ENCODE results near the gene MADCAM1. TPM values are rescaled to one million over a fixed set of nuclear protein-coding genes. Genes with fewer than 3 reads are reported as not detected.

The MADCAM1 gene
- total RNA-seq, 1 donor from 2014 or later: not detected

- peaks cover 23% of the 10 kb centered on the region for H3K27me3 ChIP-seq
- H3K27me3 Mint-ChIP-seq (ENCODE audit: insufficient read depth, low read depth): peaks cover 10% of the 10 kb centered on the region
- DNase-seq (ENCODE audit: low spot score): no peak
- H3K4me3 Mint-ChIP-seq: no peak overlapping the region
- H3K36me3 Mint-ChIP-seq: no peaks in the 10 kb centered on the region
- H4K20me1 ChIP-seq (ENCODE audit: low read depth): no peaks in the 10 kb centered on the region
- no peak overlapping the region for H3K9ac ChIP-seq
- no peak overlapping the region for H3K4me2 ChIP-seq
- no peak overlapping the region for H3K4me3 ChIP-seq
- H3K27ac ChIP-seq: no peak overlapping the region
- peaks cover 9% of the 10 kb centered on the region for H3F3A ChIP-seq (ENCODE audit: low read depth)
- no peak overlapping the region for H2AFZ ChIP-seq (replicated peaks)
- H3K4me1 Mint-ChIP-seq: peaks cover 3% of the 10 kb centered on the region
- peaks cover 3% of the 10 kb centered on the region for H3K4me1 ChIP-seq
- no peaks in the 10 kb centered on the region for H3K36me3 ChIP-seq
- no peak overlapping the region for H3K27ac Mint-ChIP-seq
- H3K9me3 Mint-ChIP-seq: peaks cover 6% of the 10 kb centered on the region
- H3K79me2 ChIP-seq (ENCODE audit: low read depth): no peaks in the 10 kb centered on the region
- TF ChIP-seq EZH2phosphoT487 (IDR thresholded peaks at IDR 0.05) (no peak), EZH2 (IDR thresholded peaks at IDR 0.05) (no peak), CTCF (IDR thresholded peaks at IDR 0.05) (no peak)
- H3K9me3 ChIP-seq (ENCODE audit: low read depth): no peaks in the 10 kb centered on the region
These were observed 31.1 kb upstream of the MADCAM1 start for GRCh38 chr19:465056-465816.

GRCh38 chr19:467554-467953, 28.7 kb upstream of the MADCAM1 start:
- H3K9me3 Mint-ChIP-seq: peaks cover 6% of the 10 kb centered on the region
- H2AFZ ChIP-seq (replicated peaks): no peak overlapping the region
- H3K4me3 Mint-ChIP-seq: no peak overlapping the region
- H3K27ac ChIP-seq: no peak overlapping the region
- H4K20me1 ChIP-seq (ENCODE audit: low read depth): no peaks in the 10 kb centered on the region
- peaks cover 4% of the 10 kb centered on the region for H3K27me3 ChIP-seq
- H3K27ac Mint-ChIP-seq: no peak overlapping the region
- no peak for DNase-seq (ENCODE audit: low spot score)
- H3K9me3 ChIP-seq (ENCODE audit: low read depth): no peaks in the 10 kb centered on the region
- H3K4me1 Mint-ChIP-seq: peaks cover 5% of the 10 kb centered on the region
- H3K27me3 Mint-ChIP-seq (ENCODE audit: insufficient read depth, low read depth): peaks cover 11% of the 10 kb centered on the region
- no peak overlapping the region for H3K4me2 ChIP-seq
- H3K36me3 Mint-ChIP-seq: no peaks in the 10 kb centered on the region
- H3F3A ChIP-seq (ENCODE audit: low read depth): peaks cover 9% of the 10 kb centered on the region
- H3K4me1 ChIP-seq: peaks cover 6% of the 10 kb centered on the region
- no peaks in the 10 kb centered on the region for H3K79me2 ChIP-seq (ENCODE audit: low read depth)
- H3K36me3 ChIP-seq: no peaks in the 10 kb centered on the region
- H3K4me3 ChIP-seq: no peak overlapping the region
- no peak for TF ChIP-seq CTCF (IDR thresholded peaks at IDR 0.05)
- TF ChIP-seq EZH2phosphoT487 (IDR thresholded peaks at IDR 0.05): no peak
- TF ChIP-seq EZH2 (IDR thresholded peaks at IDR 0.05): no peak
- H3K9ac ChIP-seq: no peak overlapping the region

- no peaks in the 10 kb centered on the region for H3K79me2 ChIP-seq (ENCODE audit: low read depth)
- Mint-ChIP-seq H3K27ac (peak overlapping the region; percentile 34), H3K4me1 (peaks cover 6% of the 10 kb centered on the region), H3K9me3 (peaks cover 6% of the 10 kb centered on the region), H3K27me3 (ENCODE audit: insufficient read depth, low read depth) (peaks cover 9% of the 10 kb centered on the region), H3K4me3 (no peak overlapping the region), H3K36me3 (no peaks in the 10 kb centered on the region)
- DNase-seq (ENCODE audit: low spot score): no peak
- no peak overlapping the region for H3K4me2 ChIP-seq
- H3K9ac ChIP-seq: no peak overlapping the region
- TF ChIP-seq EZH2 (IDR thresholded peaks at IDR 0.05): no peak
- no peak for TF ChIP-seq EZH2phosphoT487 (IDR thresholded peaks at IDR 0.05)
- no peak for TF ChIP-seq CTCF (IDR thresholded peaks at IDR 0.05)
- peaks cover 7% of the 10 kb centered on the region for H3F3A ChIP-seq (ENCODE audit: low read depth)
- H3K9me3 ChIP-seq (ENCODE audit: low read depth): no peaks in the 10 kb centered on the region
- no peaks in the 10 kb centered on the region for H3K27me3 ChIP-seq
- H3K4me3 ChIP-seq: no peak overlapping the region
- no peak overlapping the region for H2AFZ ChIP-seq (replicated peaks)
- no peak overlapping the region for H3K27ac ChIP-seq
- H3K4me1 ChIP-seq: peaks cover 6% of the 10 kb centered on the region
- no peaks in the 10 kb centered on the region for H4K20me1 ChIP-seq (ENCODE audit: low read depth)
- no peaks in the 10 kb centered on the region for H3K36me3 ChIP-seq
These were observed 27.6 kb upstream of the MADCAM1 start for GRCh38 chr19:468587-469256.

All from neural progenitor cell (in vitro differentiated cells).